ENCODE data around the gene SLC8A3. TPM values are rescaled to one million over a fixed set of nuclear protein-coding genes. Genes with fewer than 3 reads are reported as not detected.

The SLC8A3 gene
- total and polyA plus RNA-seq, 2 experiments from 2014 or later = not detected

GRCh38 chr14:70193396-70193795 lies 4.6 kb upstream of the SLC8A3 start:
- Histone ChIP-seq H3K4me3 (no peak overlapping the region), H3K79me2 (ENCODE audit: insufficient read depth) (no peaks in the 10 kb centered on the region), H3K9me3 (ENCODE audit: low read depth) (no peaks in the 10 kb centered on the region), H3F3A (ENCODE audit: insufficient read depth) (no peaks in the 10 kb centered on the region), H2AFZ (no peak overlapping the region), H4K20me1 (ENCODE audit: insufficient read depth) (no peaks in the 10 kb centered on the region), H3K27me3 (replicated peaks; ENCODE audit: insufficient read depth) (peaks cover 17% of the 10 kb centered on the region; the same call in 1 of the 2 replicates), H3K4me2 (ENCODE audit: unreplicated experiment) (no peak overlapping the region), H3K4me1 (ENCODE audit: insufficient read depth) (no peaks in the 10 kb centered on the region), H3K36me3 (ENCODE audit: low read depth) (no peaks in the 10 kb centered on the region), H3K9ac (no peak overlapping the region), H3K9me2 (ENCODE audit: insufficient read depth) (no peaks in the 10 kb centered on the region), H3K27ac (no peak overlapping the region)
- WGBS, 2 experiments (ENCODE audit: low coverage in 1 of 2, low lambda C conversion rate in 2 of 2, missing lambda C conversion rate in 2 of 2) = 2% methylated on average over 4 of the region's 4 CpGs
- DNase-seq = no peak
- in situ Hi-C loops (cut with MboI) = no loop called here
- no peak for TF ChIP-seq EZH2phosphoT487 (IDR thresholded peaks at IDR 0.05; ENCODE audit: insufficient read depth, low read depth)
- TF ChIP-seq EZH2 (IDR thresholded peaks at IDR 0.05; ENCODE audit: insufficient read depth, poor library complexity, severe bottlenecking) = no peak

- Histone ChIP-seq H2AFZ (no peak overlapping the region), H3K27me3 (replicated peaks; ENCODE audit: insufficient read depth) (peaks cover 17% of the 10 kb centered on the region; the same call in 1 of the 2 replicates), H3K4me2 (ENCODE audit: unreplicated experiment) (no peak overlapping the region), H3K27ac (no peak overlapping the region), H3K9me2 (ENCODE audit: insufficient read depth) (no peaks in the 10 kb centered on the region), H3K4me1 (ENCODE audit: insufficient read depth) (0 out of 2 replicates have a peak, but pooled peaks cover 2% of the 10 kb centered on the region), H3K9me3 (ENCODE audit: low read depth) (no peaks in the 10 kb centered on the region), H4K20me1 (ENCODE audit: insufficient read depth) (no peaks in the 10 kb centered on the region), H3K36me3 (ENCODE audit: low read depth) (no peaks in the 10 kb centered on the region), H3K79me2 (ENCODE audit: insufficient read depth) (no peaks in the 10 kb centered on the region), H3F3A (ENCODE audit: insufficient read depth) (no peaks in the 10 kb centered on the region), H3K9ac (no peak overlapping the region), H3K4me3 (no peak overlapping the region)
- DNase-seq = no peak
- WGBS, 2 experiments (ENCODE audit: low coverage in 1 of 2, low lambda C conversion rate in 2 of 2, missing lambda C conversion rate in 2 of 2) = 13 to 29% methylated on average over 2 of the region's 2 CpGs
- TF ChIP-seq EZH2phosphoT487 (IDR thresholded peaks at IDR 0.05; ENCODE audit: insufficient read depth, low read depth) = no peak
- TF ChIP-seq EZH2 (IDR thresholded peaks at IDR 0.05; ENCODE audit: insufficient read depth, poor library complexity, severe bottlenecking) = no peak
- in situ Hi-C loops (cut with MboI) = no loop called here
Observed at GRCh38 chr14:70192915-70193314, 4.2 kb upstream of the SLC8A3 start.

- 65 to 72% methylated on average over 6 of the region's 6 CpGs for WGBS, 2 experiments (ENCODE audit: low coverage in 1 of 2, low lambda C conversion rate in 2 of 2, missing lambda C conversion rate in 2 of 2)
- Histone ChIP-seq H3K79me2 (ENCODE audit: insufficient read depth) (no peaks in the 10 kb centered on the region), H3K9me3 (ENCODE audit: low read depth) (no peaks in the 10 kb centered on the region), H3K27me3 (replicated peaks; ENCODE audit: insufficient read depth) (peaks cover 17% of the 10 kb centered on the region; the same call in 1 of the 2 replicates), H3K9me2 (ENCODE audit: insufficient read depth) (no peaks in the 10 kb centered on the region), H3F3A (ENCODE audit: insufficient read depth) (no peaks in the 10 kb centered on the region), H3K4me2 (ENCODE audit: unreplicated experiment) (no peak overlapping the region), H3K4me3 (no peak overlapping the region), H3K4me1 (ENCODE audit: insufficient read depth) (0 out of 2 replicates have a peak, but pooled peaks cover 3% of the 10 kb centered on the region), H3K27ac (no peak overlapping the region), H4K20me1 (ENCODE audit: insufficient read depth) (no peaks in the 10 kb centered on the region), H3K9ac (no peak overlapping the region), H3K36me3 (ENCODE audit: low read depth) (no peaks in the 10 kb centered on the region), H2AFZ (no peak overlapping the region)
- in situ Hi-C loops (cut with MboI) = no loop called here
- TF ChIP-seq EZH2phosphoT487 (IDR thresholded peaks at IDR 0.05; ENCODE audit: insufficient read depth, low read depth) (no peak), EZH2 (IDR thresholded peaks at IDR 0.05; ENCODE audit: insufficient read depth, poor library complexity, severe bottlenecking) (no peak)
- no peak for DNase-seq
Observed at GRCh38 chr14:70190156-70190555, 1.4 kb upstream of the SLC8A3 start.

GRCh38 chr14:70189456-70190077 lies 816 bp upstream of the SLC8A3 start:
- 45 to 47% methylated on average over 9 of the region's 9 CpGs for whole genome bisulfite sequencing, 2 experiments (ENCODE audit: low coverage in 1 of 2, low lambda C conversion rate in 2 of 2, missing lambda C conversion rate in 2 of 2)
- in situ Hi-C loops (cut with MboI) = no loop called here
- Histone ChIP-seq H3K9ac (no peak overlapping the region), H3K36me3 (ENCODE audit: low read depth) (no peaks in the 10 kb centered on the region), H3F3A (ENCODE audit: insufficient read depth) (no peaks in the 10 kb centered on the region), H3K27me3 (replicated peaks; ENCODE audit: insufficient read depth) (peaks cover 19% of the 10 kb centered on the region; the same call in 1 of the 2 replicates), H3K9me2 (ENCODE audit: insufficient read depth) (no peaks in the 10 kb centered on the region), H4K20me1 (ENCODE audit: insufficient read depth) (no peaks in the 10 kb centered on the region), H3K4me2 (ENCODE audit: unreplicated experiment) (no peak overlapping the region), H3K79me2 (ENCODE audit: insufficient read depth) (no peaks in the 10 kb centered on the region), H3K4me3 (peak overlapping the region; percentile 69; the same call in 1 of the 2 replicates), H3K9me3 (ENCODE audit: low read depth) (no peaks in the 10 kb centered on the region), H3K4me1 (ENCODE audit: insufficient read depth) (0 out of 2 replicates have a peak, but pooled peaks cover 3% of the 10 kb centered on the region), H3K27ac (no peak overlapping the region), H2AFZ (peak overlapping the region; percentile 80)
- TF ChIP-seq EZH2phosphoT487 (IDR thresholded peaks at IDR 0.05; ENCODE audit: insufficient read depth, low read depth) (no peak), EZH2 (IDR thresholded peaks at IDR 0.05; ENCODE audit: insufficient read depth, poor library complexity, severe bottlenecking) (no peak)
- no peak for DNase-seq
